ENCODE measurements around the gene INTS6. TPM values are rescaled to one million over a fixed set of nuclear protein-coding genes. Genes with fewer than 3 reads are reported as not detected.

The INTS6 gene
- total and polyA plus RNA-seq, 12 donors: 13.1 to 82.4 (median 37.2) TPM

DNA sequence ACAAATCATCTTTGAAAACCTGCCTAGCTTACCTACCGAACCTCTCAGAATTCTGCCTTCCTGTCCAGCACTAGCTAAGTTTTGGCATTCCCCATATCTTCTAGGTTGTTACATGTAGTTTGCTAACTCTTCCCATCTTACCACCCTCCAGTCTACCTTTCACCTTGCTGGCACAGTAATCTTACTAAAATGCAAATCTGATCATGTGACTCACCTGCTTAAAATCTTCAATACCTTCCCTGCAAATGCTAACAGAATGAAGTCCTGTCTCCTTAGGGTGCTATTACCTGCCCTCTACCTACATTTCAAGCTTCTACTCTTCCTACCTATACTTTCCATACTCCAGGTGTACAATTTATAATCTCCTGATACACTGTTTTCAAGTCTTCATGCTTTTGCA is 30.4 kb downstream of the INTS6 start:
- Histone ChIP-seq H3K27me3 (no peaks in the 10 kb centered on the region), H3K4me3 (no peak overlapping the region), H3K27ac (no peak overlapping the region), H3K9me3 (replicated peaks in 1 of 3) (no peaks in the 10 kb centered on the region), H3K4me1 (replicated peaks in 1 of 2) (peaks cover 13 to 64% of the 10 kb centered on the region in 2 donors), H3K36me3 (replicated peaks in 1 of 2) (no peaks in the 10 kb centered on the region)
- TF ChIP-seq, protein P1, sequence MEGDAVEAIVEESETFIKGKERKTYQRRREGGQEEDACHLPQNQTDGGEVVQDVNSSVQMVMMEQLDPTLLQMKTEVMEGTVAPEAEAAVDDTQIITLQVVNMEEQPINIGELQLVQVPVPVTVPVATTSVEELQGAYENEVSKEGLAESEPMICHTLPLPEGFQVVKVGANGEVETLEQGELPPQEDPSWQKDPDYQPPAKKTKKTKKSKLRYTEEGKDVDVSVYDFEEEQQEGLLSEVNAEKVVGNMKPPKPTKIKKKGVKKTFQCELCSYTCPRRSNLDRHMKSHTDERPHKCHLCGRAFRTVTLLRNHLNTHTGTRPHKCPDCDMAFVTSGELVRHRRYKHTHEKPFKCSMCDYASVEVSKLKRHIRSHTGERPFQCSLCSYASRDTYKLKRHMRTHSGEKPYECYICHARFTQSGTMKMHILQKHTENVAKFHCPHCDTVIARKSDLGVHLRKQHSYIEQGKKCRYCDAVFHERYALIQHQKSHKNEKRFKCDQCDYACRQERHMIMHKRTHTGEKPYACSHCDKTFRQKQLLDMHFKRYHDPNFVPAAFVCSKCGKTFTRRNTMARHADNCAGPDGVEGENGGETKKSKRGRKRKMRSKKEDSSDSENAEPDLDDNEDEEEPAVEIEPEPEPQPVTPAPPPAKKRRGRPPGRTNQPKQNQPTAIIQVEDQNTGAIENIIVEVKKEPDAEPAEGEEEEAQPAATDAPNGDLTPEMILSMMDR (IDR thresholded peaks at IDR 0.05): no peak
- TF ChIP-seq POLR2A (IDR thresholded peaks at IDR 0.05): no peak
- no peak for DNase-seq
- intact Hi-C loops (cut with DNase I): no loop called here
- WGBS, 4 donors: 81 to 91% (median 84%) methylated on average over 1 of the region's 1 CpG

DNA sequence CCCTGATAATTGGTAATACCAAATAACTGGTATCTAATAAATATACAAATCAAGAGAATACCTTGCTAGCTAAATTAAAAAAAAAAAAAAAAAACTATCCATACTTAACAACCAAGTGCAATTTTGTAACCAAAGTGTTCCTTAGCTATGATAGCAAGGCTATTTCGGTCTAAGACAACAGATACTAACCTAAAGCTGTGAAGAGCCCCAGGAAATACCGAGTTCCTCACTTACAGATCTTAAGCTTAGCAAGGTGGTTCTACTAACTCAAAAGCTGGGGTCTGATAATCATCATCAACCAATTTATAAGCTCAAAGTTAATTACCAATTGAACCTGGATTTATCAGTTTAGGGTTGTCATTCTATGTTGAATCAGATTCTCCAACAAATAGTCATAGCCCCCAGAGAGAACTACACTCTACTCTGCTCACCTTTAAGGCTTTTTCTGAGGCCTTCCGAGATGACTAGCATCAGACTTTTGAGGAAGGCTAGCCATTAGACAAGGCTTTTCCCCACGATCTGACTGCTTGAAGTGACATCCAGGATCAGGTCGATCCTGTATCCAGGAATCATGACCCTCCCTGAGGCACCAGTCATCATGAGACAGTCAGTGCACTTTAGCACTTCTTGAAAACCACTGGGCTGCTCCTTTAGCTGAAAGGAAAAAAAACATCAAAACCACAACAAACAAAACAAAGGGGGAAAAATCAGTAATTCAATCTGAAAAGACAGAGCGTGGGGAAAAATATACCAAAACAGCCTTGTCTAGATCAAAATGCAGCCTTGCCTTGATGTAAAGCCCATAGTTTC is 31.9 kb downstream of the INTS6 start:
- no peak overlapping the region for H3K27ac ChIP-seq
- WGBS, 4 donors: 82 to 93% (median 84%) methylated on average over 6 of the region's 6 CpGs
- TF ChIP-seq, protein P1 (IDR thresholded peaks at IDR 0.05): no peak
- TF ChIP-seq POLR2A (IDR thresholded peaks at IDR 0.05): no peak
- H3K9me3 ChIP-seq (replicated peaks in 1 of 3): no peaks in the 10 kb centered on the region
- no peaks in the 10 kb centered on the region for H3K27me3 ChIP-seq
- intact Hi-C loops (cut with DNase I): no loop called here
- H3K4me1 ChIP-seq (replicated peaks in 1 of 2): peaks cover 9 to 48% of the 10 kb centered on the region in 2 donors
- no peak for DNase-seq
- no peak overlapping the region for H3K4me3 ChIP-seq
- no peaks in the 10 kb centered on the region for H3K36me3 ChIP-seq (replicated peaks in 1 of 2)

DNA sequence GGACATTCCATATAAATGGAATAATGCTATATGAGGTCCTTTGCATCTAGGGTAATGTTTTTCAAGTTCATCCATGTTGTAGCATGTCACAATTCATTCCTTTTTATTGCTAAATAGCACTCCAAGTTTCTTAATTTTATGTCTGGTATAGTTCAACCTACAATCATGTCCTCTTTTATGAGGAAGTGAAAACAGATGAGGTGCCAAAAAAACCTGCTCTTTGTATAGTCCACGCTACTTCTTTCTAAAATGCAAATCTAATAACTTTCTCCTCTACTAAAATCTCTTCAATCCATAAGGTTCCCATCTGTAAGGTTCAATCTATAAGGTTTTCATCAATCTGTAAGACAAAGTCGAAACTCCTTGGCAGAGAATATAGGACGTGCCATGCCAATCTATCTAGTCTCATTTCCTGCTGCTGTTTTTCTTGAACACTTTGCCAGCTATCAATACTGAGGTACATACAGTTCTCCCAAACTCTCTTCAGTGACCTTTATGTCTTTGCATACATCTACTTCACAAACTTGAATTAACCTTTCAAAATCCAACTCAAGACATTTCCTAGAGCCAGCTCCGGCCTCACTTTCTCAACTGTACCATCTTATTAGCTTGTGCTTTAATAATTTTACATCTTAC is 33.7 kb downstream of the INTS6 start:
- WGBS, 4 donors: 85 to 89% (median 88%) methylated on average over 4 of the region's 4 CpGs

GRCh38 chr13:51417716-51418115 is 35.1 kb downstream of the INTS6 start:
- no peak for DNase-seq
- Histone ChIP-seq H3K36me3 (replicated peaks in 1 of 2) (no peaks in the 10 kb centered on the region), H3K9me3 (replicated peaks in 1 of 3) (no peaks in the 10 kb centered on the region), H3K27me3 (no peaks in the 10 kb centered on the region), H3K4me3 (no peak overlapping the region), H3K27ac (no peak overlapping the region), H3K4me1 (replicated peaks in 1 of 2) (peaks cover 0 to 30% of the 10 kb centered on the region in 2 donors)
- TF ChIP-seq, protein P1 (IDR thresholded peaks at IDR 0.05): no peak
- no peak for TF ChIP-seq POLR2A (IDR thresholded peaks at IDR 0.05)
- WGBS, 4 donors: 70 to 97% (median 89%) methylated on average over 4 of the region's 4 CpGs
- intact Hi-C loops (cut with DNase I): no loop called here

More for the DNA sequence above, 33.7 kb downstream of the INTS6 start:
- Histone ChIP-seq H3K4me1 (replicated peaks in 1 of 2) (peaks cover 0 to 35% of the 10 kb centered on the region in 2 donors), H3K4me3 (no peak overlapping the region), H3K27me3 (no peaks in the 10 kb centered on the region), H3K36me3 (replicated peaks in 1 of 2) (no peaks in the 10 kb centered on the region), H3K27ac (no peak overlapping the region), H3K9me3 (replicated peaks in 1 of 3) (no peaks in the 10 kb centered on the region)
- no peak for DNase-seq
- intact Hi-C loops (cut with DNase I): no loop called here
- TF ChIP-seq POLR2A (IDR thresholded peaks at IDR 0.05): no peak
- TF ChIP-seq, protein P1 (IDR thresholded peaks at IDR 0.05): no peak

All from adrenal gland (tissue), 12 donors.